HepG2 (cell line): ENCODE data around the gene MAP3K5. TPM values are rescaled to one million over a fixed set of nuclear protein-coding genes. Genes with fewer than 3 reads are reported as not detected.

Experiments
- ATAC-seq: fragments of 200-7000 bp; cut with Tn5 transposase; 3 replicates; pipeline ENCODE4 v1.9.1; 2020; ENCODE audit warnings: mild to moderate bottlenecking, moderate library complexity
- BruUV-seq: library from RNA; stranded (reverse); fragments of 400-500 nt; replicated peaks from 2 replicates; lab custom pipeline; 2021; lab: Mats Ljungman, UMichigan
- CTCF ChIA-PET: fragments of 300-600 bp; formaldehyde crosslinking; extraction: SDS; loops from one replicate; lab custom pipeline; 2021; ENCODE audit warnings: low total read pairs, inconsistent platforms, low intra/inter-chr PET ratio; lab: Yijun Ruan, JAX
- POLR2A ChIA-PET: fragments of 350-600 bp; sonication (Branson Sonifier 250); formaldehyde crosslinking; loops from one replicate; lab custom pipeline; 2020; ENCODE audit warnings: antibody characterized with exemption, inconsistent platforms; lab: Yijun Ruan, JAX
- DNase-seq: peaks from one replicate; pipeline ENCODE4 v3.0.0-alpha.2; 2015; ENCODE audit warnings: low spot score
- FAIRE-seq: peaks from 3 replicates; lab custom pipeline; 2011; peaks lifted over from hg19 to GRCh38; lab: Jason Lieb, UNC
- H2AFZ ChIP-seq: one replicate; pipeline ENCODE4 v1.6.1; 2011; ENCODE audit warnings: low read length, inconsistent platforms
- H3K27ac ChIP-seq: fragments of 300-600 bp; 3 replicates; pipeline ENCODE4 v1.8.0; 2011; ENCODE audit warnings: mixed run types, mild to moderate bottlenecking, mixed read lengths, low read length, inconsistent platforms; ENCODE audit not compliant: insufficient read depth; ENCODE audit errors: extremely low read length
- H3K27me3 ChIP-seq, 2 experiments: fragments of 200-600 bp in 1 of 2; 2 replicates in 1 of 2; 3 replicates in 1 of 2; pipeline versions ENCODE4 v1.6.0 to v1.8.0; 2011; ENCODE audit warnings: low read length in 2 of 2, mild to moderate bottlenecking in 2 of 2, moderate library complexity in 2 of 2, inconsistent platforms in 1 of 2; ENCODE audit not compliant: insufficient read depth in 2 of 2, control insufficient read depth in 1 of 2
- H3K36me3 ChIP-seq, 2 experiments: fragments of 200-600 bp in 1 of 2; replicated peaks in 1 of 2; 2 replicates in 1 of 2; 3 replicates in 1 of 2; pipeline versions ENCODE4 v1.5.1 to v1.8.0; 2011; ENCODE audit warnings: low read length in 2 of 2, inconsistent platforms in 1 of 2; ENCODE audit not compliant: insufficient read depth in 2 of 2, control insufficient read depth in 1 of 2
- H3K4me1 ChIP-seq: 2 replicates; pipeline ENCODE4 v1.5.1; 2012; ENCODE audit warnings: low read length, inconsistent platforms; ENCODE audit not compliant: insufficient read depth
- H3K4me2 ChIP-seq: 2 replicates; pipeline ENCODE4 v1.6.0; 2011; ENCODE audit warnings: low read depth, low read length, inconsistent platforms
- H3K4me3 ChIP-seq, 3 experiments: fragments of 200-600 bp in 1 of 3; sonication (generic), shearing (Covaris generic) in 1 of 3; replicated peaks in 1 of 3; 2 replicates each; pipeline ENCODE4 v1.5.1; 2011 to 2016; ENCODE audit warnings: low read length in 3 of 3, inconsistent platforms in 2 of 3, low read depth in 2 of 3, mild to moderate bottlenecking in 2 of 3, control low read depth in 1 of 3, mixed read lengths in 1 of 3; ENCODE audit not compliant: insufficient read depth in 1 of 3
- H3K79me2 ChIP-seq: one replicate; pipeline ENCODE4 v1.6.1; 2011; ENCODE audit warnings: low read length, inconsistent platforms; ENCODE audit not compliant: insufficient read depth
- H3K9ac ChIP-seq: 2 replicates; pipeline ENCODE4 v1.6.0; 2011; ENCODE audit warnings: mild to moderate bottlenecking, low read depth, low read length, inconsistent platforms; ENCODE audit not compliant: insufficient read depth
- H3K9me3 ChIP-seq: 2 replicates; pipeline ENCODE4 v1.5.1; 2012; ENCODE audit warnings: mild to moderate bottlenecking, low read length
- H4K20me1 ChIP-seq: 2 replicates; pipeline ENCODE4 v1.6.0; 2011; ENCODE audit warnings: inconsistent platforms, mild to moderate bottlenecking, low read length, moderate library complexity; ENCODE audit not compliant: insufficient read depth
- BCL3 ChIP-seq: sonication (generic); formaldehyde crosslinking; IDR thresholded peaks from 2 replicates; pipeline ENCODE4 v1.5.1; 2020; ENCODE audit warnings: mild to moderate bottlenecking, missing genetic modification reagents, moderate library complexity
- EZH2 ChIP-seq: conservative IDR thresholded peaks from 2 replicates; pipeline ENCODE4 v1.6.1; 2012; ENCODE audit warnings: mild to moderate bottlenecking, low read depth, low read length, moderate library complexity
- HIVEP1 ChIP-seq: sonication (generic); formaldehyde crosslinking; IDR thresholded peaks from 2 replicates; pipeline ENCODE4 v1.4.0; 2020; ENCODE audit warnings: mild to moderate bottlenecking, missing genetic modification reagents
- JUN ChIP-seq: sonication (generic); formaldehyde crosslinking; IDR thresholded peaks from 2 replicates; pipeline ENCODE4 v1.4.0; 2020; ENCODE audit warnings: mild to moderate bottlenecking, missing genetic modification reagents
- MIER3 ChIP-seq: IDR thresholded peaks from 2 replicates; pipeline ENCODE4 v1.6.1; 2016; ENCODE audit warnings: missing compliant biosample characterization, borderline replicate concordance
- MXI1 ChIP-seq: IDR thresholded peaks from 3 replicates; pipeline ENCODE4 v1.6.1; 2012; ENCODE audit warnings: low read depth, low read length, inconsistent platforms, borderline replicate concordance
- PAX8 ChIP-seq: sonication (generic); formaldehyde crosslinking; IDR thresholded peaks from 2 replicates; pipeline ENCODE4 v1.8.0; 2022; ENCODE audit warnings: mild to moderate bottlenecking, missing genetic modification reagents, borderline replicate concordance
- PRDM15 ChIP-seq: sonication (generic); formaldehyde crosslinking; IDR thresholded peaks from 2 replicates; pipeline ENCODE4 v1.4.0; 2020; ENCODE audit warnings: missing genetic modification reagents
- TGIF2 ChIP-seq: IDR thresholded peaks from 2 replicates; pipeline ENCODE4 v1.6.1; 2016; ENCODE audit warnings: control low read depth, missing compliant biosample characterization
- TMF1 ChIP-seq: sonication (generic); formaldehyde crosslinking; IDR thresholded peaks from 2 replicates; pipeline ENCODE4 v1.8.1; 2022; ENCODE audit warnings: low read depth, missing genetic modification reagents
- YY1 ChIP-seq: IDR thresholded peaks from 2 replicates; pipeline ENCODE4 v1.6.1; 2011; ENCODE audit warnings: low read length, low read depth, moderate library complexity, mild to moderate bottlenecking; ENCODE audit not compliant: insufficient read depth, insufficient replicate concordance
- ZBTB3 ChIP-seq: sonication (generic); formaldehyde crosslinking; IDR thresholded peaks from 2 replicates; pipeline ENCODE4 v1.4.0; 2020; ENCODE audit warnings: low read depth, mild to moderate bottlenecking, moderate library complexity, missing genetic modification reagents, borderline replicate concordance
- ZC3H13 ChIP-seq: sonication (generic); formaldehyde crosslinking; IDR thresholded peaks from 2 replicates; pipeline ENCODE4 v1.8.1; 2023; ENCODE audit warnings: mild to moderate bottlenecking, missing genetic modification reagents, moderate library complexity
- ZFP36L2 ChIP-seq: sonication (generic); formaldehyde crosslinking; IDR thresholded peaks from 2 replicates; pipeline ENCODE4 v1.4.0; 2020; ENCODE audit warnings: missing genetic modification reagents
- ZFP41 ChIP-seq: sonication (generic); formaldehyde crosslinking; IDR thresholded peaks from 2 replicates; pipeline ENCODE4 v1.4.0; 2020; ENCODE audit warnings: mild to moderate bottlenecking, missing genetic modification reagents, borderline replicate concordance
- ZNF235 ChIP-seq: sonication (generic); formaldehyde crosslinking; IDR thresholded peaks from 2 replicates; pipeline ENCODE4 v1.8.1; 2023; ENCODE audit warnings: mild to moderate bottlenecking, missing genetic modification reagents, borderline replicate concordance
- ZNF329 ChIP-seq: sonication (generic); formaldehyde crosslinking; IDR thresholded peaks from 2 replicates; pipeline ENCODE4 v1.9.0; 2021; ENCODE audit warnings: low read depth, mild to moderate bottlenecking, missing genetic modification reagents
- ZNF577 ChIP-seq: sonication (generic); formaldehyde crosslinking; IDR thresholded peaks from 2 replicates; pipeline ENCODE4 v1.4.0; 2020; ENCODE audit warnings: mild to moderate bottlenecking, low read depth, missing genetic modification reagents, borderline replicate concordance
- ZNF709 ChIP-seq: sonication (generic); formaldehyde crosslinking; IDR thresholded peaks from 2 replicates; pipeline ENCODE4 v1.5.0; 2020; ENCODE audit warnings: mild to moderate bottlenecking, missing genetic modification reagents
- ZNF710 ChIP-seq: sonication (generic); formaldehyde crosslinking; IDR thresholded peaks from 2 replicates; pipeline ENCODE4 v1.5.0; 2020; ENCODE audit warnings: mild to moderate bottlenecking, missing genetic modification reagents, borderline replicate concordance
- WGBS: methylation state at CpG from one replicate; pipeline ENCODE4 v1.1.6; 2017; ENCODE audit warnings: low lambda C conversion rate; 5-methylcytosine and 5-hydroxymethylcytosine counted together
- in situ Hi-C: cut with HindIII; loops from 2 replicates; pipeline ENCODE4 v1.10.0; 2017; ENCODE audit warnings: low pct_unique_long_range_greater_than_20kb; ENCODE audit not compliant: extremely low pct_ligation_motif_present
- intact Hi-C: fragments of 100-400 bp; cut with micrococcal nuclease; formaldehyde crosslinking; loops from one replicate; pipeline ENCODE4 v1.10.0; 2022; ENCODE audit not compliant: unreplicated experiment
- polyA plus RNA-seq, 8 experiments: library from polyadenylated mRNA; depleted of rRNA in 3 of 8; stranded (reverse) in 7 of 8; unstranded in 1 of 8; fragments of >200 nt; fragmentation: Illumina TruSeq in 4 of 8; extraction: Trizol in 4 of 8; gene quantifications; 2 replicates each; pipeline versions ENCODE4 v1.2.1 to v1.2.3, GENCODE V29; 2011 to 2016; ENCODE audit warnings: low read depth in 4 of 8, missing spikeins in 1 of 8, mixed read lengths in 1 of 8; ENCODE audit not compliant: insufficient read depth in 1 of 8
- total RNA-seq, 5 experiments: library from RNA; depleted of rRNA; stranded (reverse); fragments of >200 nt; fragmentation: Illumina TruSeq; extraction: Trizol; gene quantifications; 2 replicates each; pipeline ENCODE4 v1.2.3, GENCODE V29; 2016; ENCODE audit warnings: low read depth in 1 of 5

The MAP3K5 gene
- total and polyA plus RNA-seq, 2 of the 13 experiments (the other 11 are each of a cell fraction or from before 2014, with no cell fraction given): not detected

GRCh38 chr6:136571065-136571464 is 221.2 kb downstream of the MAP3K5 start:
- no peak overlapping the region for H2AFZ ChIP-seq
- WGBS: 4% methylated on average over 5 of the region's 5 CpGs
- POLR2A ChIA-PET: no interaction called here
- no peak for FAIRE-seq
- no peak for TF ChIP-seq TGIF2 (CRISPR knock-in tag)
- no peak for TF ChIP-seq MIER3
- TF ChIP-seq PAX8 (CRISPR knock-in tag): no peak
- no peak for TF ChIP-seq ZFP36L2 (CRISPR knock-in tag)
- no peak for TF ChIP-seq ZNF709 (CRISPR knock-in tag)
- no peak for TF ChIP-seq BCL3 (CRISPR knock-in tag)
- no peak for TF ChIP-seq EZH2
- no peak for TF ChIP-seq HIVEP1 (CRISPR knock-in tag)
- TF ChIP-seq MXI1: no peak
- TF ChIP-seq ZNF329: no peak
- no peak for TF ChIP-seq TMF1 (CRISPR knock-in tag)
- no peak for TF ChIP-seq ZFP41
- no peak for TF ChIP-seq ZC3H13
- TF ChIP-seq ZNF235 (CRISPR knock-in tag): no peak
- TF ChIP-seq ZBTB3: no peak
- TF ChIP-seq ZNF577: no peak
- no peak for TF ChIP-seq PRDM15 (CRISPR knock-in tag)
- TF ChIP-seq JUN (CRISPR knock-in tag): no peak
- no peak for TF ChIP-seq YY1
- no peak for TF ChIP-seq ZNF710 (CRISPR knock-in tag)
- TF ChIP-seq, all 625 proteins: peak for 0
- Histone ChIP-seq H3K79me2 (no peaks in the 10 kb centered on the region), H4K20me1 (no peaks in the 10 kb centered on the region), H3K9me3 (peaks cover 16% of the 10 kb centered on the region; the same call in 1 of the 2 replicates), H3K27ac (no peak overlapping the region), H3K4me2 (no peak overlapping the region), H3K27me3 (peaks cover 0 to 2% of the 10 kb centered on the region in 2 experiments; a peak in 2 of 5 replicates), H3K36me3 (no peaks in the 10 kb centered on the region), H3K4me1 (no peaks in the 10 kb centered on the region), H3K9ac (no peak overlapping the region), H3K4me3 (no peak overlapping the region)
- BruUV-seq: no TSS peak
- CTCF ChIA-PET: no interaction called here
- DNase-seq: no peak
- ATAC-seq: no peak
- intact Hi-C loops: no loop called here
- in situ Hi-C loops: no loop called here
